22Rv1 (cell line): ENCODE results near the gene APOL2.

Experiments used
- CTCF ChIP-seq: fragments of 450-650 bp; IDR thresholded peaks from 2 replicates; pipeline ENCODE4 v1.5.1; 2017; ENCODE audit warnings: mild to moderate bottlenecking
- ZFX ChIP-seq: fragments of 450-650 bp; IDR thresholded peaks from 2 replicates; pipeline ENCODE4 v1.6.1; 2017; ENCODE audit warnings: antibody characterized with exemption, borderline replicate concordance

- TF ChIP-seq CTCF: no peak
- no peak for TF ChIP-seq ZFX
Measured at GRCh38 chr22:36218648-36219193, 20.6 kb downstream of the APOL2 start.
